ENCODE results near the gene RIC3.
A peak's percentile ranks its signal among the peaks of the same experiment; 100 is the strongest.
"Not testable (repeated sequence)": the region's sequence is repeated elsewhere in the genome, so short reads cannot be mapped to it uniquely, and the experiment has no call there.

RIC3 gene

GRCh38 chr11:8192896-8193209, 24.0 kb upstream of the RIC3 start:
- peak in 7 of 42 donors; percentile 10 to 35 (median 22) for DNase-seq
- intact Hi-C loops (cut with DNase I), result no loop called here

- DNase-seq, result peak; percentile 54 to 93 (median 83)
- intact Hi-C loops (cut with DNase I), result no loop called here
These were observed 23.4 kb upstream of the RIC3 start for GRCh38 chr11:8192016-8192895.

- DNase-seq, result no peak
- intact Hi-C loops (cut with DNase I), result no loop called here
These were observed 21.6 kb upstream of the RIC3 start for GRCh38 chr11:8190431-8190830.

GRCh38 chr11:8186429-8186828, 17.6 kb upstream of the RIC3 start:
- no peak for DNase-seq
- intact Hi-C loops (cut with DNase I), result no loop called here

- DNase-seq, result no peak
- intact Hi-C loops (cut with DNase I), result no loop called here
These were observed 14.3 kb upstream of the RIC3 start for GRCh38 chr11:8183111-8183510.

GRCh38 chr11:8180469-8180868, 11.6 kb upstream of the RIC3 start:
- DNase-seq, result no peak
- intact Hi-C loops (cut with DNase I), result no loop called here

- DNase-seq, result no peak
- intact Hi-C loops (cut with DNase I), result no loop called here
These were observed 9.5 kb upstream of the RIC3 start for GRCh38 chr11:8178297-8178696.

- no peak for DNase-seq
These were observed 8.3 kb upstream of the RIC3 start for GRCh38 chr11:8177136-8177535.

GRCh38 chr11:8167796-8168195, 1.0 kb downstream of the RIC3 start:
- DNase-seq, result no peak
- intact Hi-C loops (cut with DNase I), result no loop called here

More at GRCh38 chr11:8177136-8177535, 8.3 kb upstream of the RIC3 start:
- intact Hi-C loops (cut with DNase I), result no loop called here

GRCh38 chr11:8164746-8165145, 4.1 kb downstream of the RIC3 start:
- no peak for DNase-seq
- intact Hi-C loops (cut with DNase I), result no loop called here

GRCh38 chr11:8161627-8162304, 7.1 kb downstream of the RIC3 start:
- DNase-seq; intact Hi-C loops (cut with DNase I): not testable (repeated sequence)

- DNase-seq, result no peak
- intact Hi-C loops (cut with DNase I), result no loop called here
These were observed 11.9 kb downstream of the RIC3 start for GRCh38 chr11:8156877-8157276.

GRCh38 chr11:8149726-8150125, 19.1 kb downstream of the RIC3 start:
- intact Hi-C loops (cut with DNase I), result no loop called here
- no peak for DNase-seq

- DNase-seq, result no peak
These were observed 30.3 kb downstream of the RIC3 start for GRCh38 chr11:8138526-8138925.

GRCh38 chr11:8127447-8127846, 41.4 kb downstream of the RIC3 start:
- intact Hi-C loops (cut with DNase I), result no loop called here
- DNase-seq, result no peak

More at GRCh38 chr11:8138526-8138925, 30.3 kb downstream of the RIC3 start:
- intact Hi-C loops (cut with DNase I), result no loop called here

GRCh38 chr11:8126649-8127289, 42.1 kb downstream of the RIC3 start:
- intact Hi-C loops (cut with DNase I), result no loop called here
- no peak for DNase-seq

- intact Hi-C loops (cut with DNase I), result no loop called here
- no peak for DNase-seq
These were observed 46.6 kb downstream of the RIC3 start for GRCh38 chr11:8122173-8122764.

GRCh38 chr11:8111636-8112035, 57.2 kb downstream of the RIC3 start:
- DNase-seq, result peak in 9 of 42 donors; percentile 18 to 53 (median 43)

GRCh38 chr11:8110396-8110795, 58.4 kb downstream of the RIC3 start:
- intact Hi-C loops (cut with DNase I), result no loop called here
- peak in 1 of 42 donors; percentile 35 for DNase-seq

More at GRCh38 chr11:8111636-8112035, 57.2 kb downstream of the RIC3 start:
- intact Hi-C loops (cut with DNase I), result no loop called here

- no peak for DNase-seq
- intact Hi-C loops (cut with DNase I), result no loop called here
These were observed 59.1 kb downstream of the RIC3 start for GRCh38 chr11:8109675-8110074.

Data from head of caudate nucleus (tissue), 42 donors.